KOPT-K1 (cell line): Measurements from ENCODE around the gene CSNK1A1.
"Not testable (repeated sequence)": the region's sequence is repeated elsewhere in the genome, so short reads cannot be mapped to it uniquely, and the experiment has no call there.

ENCODE experiments used
- H3K27ac ChIP-seq: fragments of 200-600 bp; sonication (generic); 2 replicates; pipeline ENCODE4 v1.5.1; 2016; ENCODE audit warnings: antibody characterized with exemption, mild to moderate bottlenecking, low read depth, low read length; ENCODE audit not compliant: poor library complexity, severe bottlenecking
- H3K36me3 ChIP-seq: fragments of 200-600 bp; sonication (generic); 2 replicates; pipeline ENCODE4 v1.5.1; 2017; ENCODE audit warnings: antibody characterized with exemption, mild to moderate bottlenecking, low read length, moderate library complexity; ENCODE audit not compliant: insufficient read depth
- H3K9me3 ChIP-seq: fragments of 200-600 bp; sonication (generic); 2 replicates; pipeline ENCODE4 v1.5.1; 2017; ENCODE audit warnings: antibody characterized with exemption, low read length, mild to moderate bottlenecking; ENCODE audit not compliant: insufficient read depth, poor library complexity, severe bottlenecking

CSNK1A1 gene

GRCh38 chr5:149551227-149552037 lies at the start of gene CSNK1A1:
Gene CSNK1A1, minus strand, starts transcription at chr5:149551439. Its CDS starts 475 bp downstream, at chr5:149550964.
- no peaks in the 10 kb centered on the region for H3K9me3 ChIP-seq
- peaks cover 29% of the 10 kb centered on the region for H3K36me3 ChIP-seq
- H3K27ac ChIP-seq: peak within 1 kb of the TSS; percentile 96

- Histone ChIP-seq H3K27ac (no peak overlapping the region), H3K9me3 (no peaks in the 10 kb centered on the region), H3K36me3 (no peaks in the 10 kb centered on the region)
These were observed 49.7 kb upstream of the CSNK1A1 start for GRCh38 chr5:149600932-149601331.

- H3K36me3 ChIP-seq: no peaks in the 10 kb centered on the region
- no peak overlapping the region for H3K27ac ChIP-seq
- no peaks in the 10 kb centered on the region for H3K9me3 ChIP-seq
These were observed 48.1 kb upstream of the CSNK1A1 start for GRCh38 chr5:149599375-149599774.

GRCh38 chr5:149598966-149599365 lies 47.7 kb upstream of the CSNK1A1 start:
- no peaks in the 10 kb centered on the region for H3K36me3 ChIP-seq
- no peak overlapping the region for H3K27ac ChIP-seq
- no peaks in the 10 kb centered on the region for H3K9me3 ChIP-seq

GRCh38 chr5:149598234-149598633 lies 47.0 kb upstream of the CSNK1A1 start:
- not testable (repeated sequence) for H3K36me3 ChIP-seq, H3K9me3 ChIP-seq, H3K27ac ChIP-seq

GRCh38 chr5:149597618-149598017 lies 46.4 kb upstream of the CSNK1A1 start:
- H3K27ac ChIP-seq: no peak overlapping the region
- H3K36me3 ChIP-seq: no peaks in the 10 kb centered on the region
- H3K9me3 ChIP-seq: no peaks in the 10 kb centered on the region

- no peak overlapping the region for H3K27ac ChIP-seq
- H3K36me3 ChIP-seq: no peaks in the 10 kb centered on the region
- no peaks in the 10 kb centered on the region for H3K9me3 ChIP-seq
These were observed 45.5 kb upstream of the CSNK1A1 start for GRCh38 chr5:149596712-149597111.

GRCh38 chr5:149595105-149595504 lies 43.9 kb upstream of the CSNK1A1 start:
- H3K36me3 ChIP-seq: not testable (repeated sequence)

GRCh38 chr5:149594206-149594895 lies 43.1 kb upstream of the CSNK1A1 start:
- no peaks in the 10 kb centered on the region for H3K9me3 ChIP-seq
- no peak overlapping the region for H3K27ac ChIP-seq
- H3K36me3 ChIP-seq: no peaks in the 10 kb centered on the region

More at GRCh38 chr5:149595105-149595504, 43.9 kb upstream of the CSNK1A1 start:
- H3K9me3 ChIP-seq, H3K27ac ChIP-seq: not testable (repeated sequence)

GRCh38 chr5:149593370-149593769 lies 42.1 kb upstream of the CSNK1A1 start:
- no peaks in the 10 kb centered on the region for H3K9me3 ChIP-seq
- no peak overlapping the region for H3K27ac ChIP-seq
- H3K36me3 ChIP-seq: no peaks in the 10 kb centered on the region

GRCh38 chr5:149588936-149589335 lies 37.7 kb upstream of the CSNK1A1 start:
- no peaks in the 10 kb centered on the region for H3K36me3 ChIP-seq
- no peaks in the 10 kb centered on the region for H3K9me3 ChIP-seq
- no peak overlapping the region for H3K27ac ChIP-seq

- Histone ChIP-seq H3K27ac (no peak overlapping the region), H3K36me3 (no peaks in the 10 kb centered on the region)
These were observed 35.6 kb upstream of the CSNK1A1 start for GRCh38 chr5:149586708-149587318.

GRCh38 chr5:149585910-149586309 lies 34.7 kb upstream of the CSNK1A1 start:
- Histone ChIP-seq H3K36me3 (no peaks in the 10 kb centered on the region), H3K9me3 (no peaks in the 10 kb centered on the region), H3K27ac (no peak overlapping the region)

More at GRCh38 chr5:149586708-149587318, 35.6 kb upstream of the CSNK1A1 start:
- no peaks in the 10 kb centered on the region for H3K9me3 ChIP-seq

- Histone ChIP-seq H3K9me3 (no peaks in the 10 kb centered on the region), H3K36me3 (no peaks in the 10 kb centered on the region), H3K27ac (no peak overlapping the region)
These were observed 32.9 kb upstream of the CSNK1A1 start for GRCh38 chr5:149584121-149584520.

GRCh38 chr5:149583394-149583793 lies 32.2 kb upstream of the CSNK1A1 start:
- H3K9me3 ChIP-seq: no peaks in the 10 kb centered on the region
- H3K36me3 ChIP-seq: no peaks in the 10 kb centered on the region
- no peak overlapping the region for H3K27ac ChIP-seq
